RWPE2 (cell line): Measurements from ENCODE around the gene PPHLN1.

ENCODE experiments used
- ATAC-seq: fragments of 200-7000 bp; cut with Tn5 transposase; 3 replicates; pipeline ENCODE4 v1.9.1; 2021; ENCODE audit warnings: low read depth
- DNase-seq: peaks from one replicate; pipeline ENCODE4 v3.0.0-alpha.2; 2020; ENCODE audit warnings: low spot score
- H3K27ac ChIP-seq: fragments of 450-650 bp; 2 replicates; pipeline ENCODE4 v1.5.1; 2017; ENCODE audit warnings: mild to moderate bottlenecking; ENCODE audit not compliant: poor library complexity, severe bottlenecking
- H3K27me3 ChIP-seq: fragments of 250-450 bp; sonication (Bioruptor Pico); 2 replicates; pipeline ENCODE4 v1.5.1; 2021; ENCODE audit warnings: mild to moderate bottlenecking, moderate library complexity; ENCODE audit not compliant: insufficient read depth, poor library complexity, severe bottlenecking
- H3K36me3 ChIP-seq: fragments of 250-450 bp; sonication (Bioruptor Pico); 2 replicates; pipeline ENCODE4 v1.5.1; 2020; ENCODE audit warnings: low read depth, mild to moderate bottlenecking, moderate library complexity
- H3K4me1 ChIP-seq: fragments of 250-450 bp; sonication (Bioruptor Pico); 2 replicates; pipeline ENCODE4 v1.5.1; 2021; ENCODE audit warnings: mild to moderate bottlenecking, moderate library complexity; ENCODE audit not compliant: insufficient read depth, poor library complexity, severe bottlenecking
- H3K4me3 ChIP-seq: fragments of 250-450 bp; sonication (Bioruptor Pico); 2 replicates; pipeline ENCODE4 v1.5.1; 2021; ENCODE audit warnings: mild to moderate bottlenecking, moderate library complexity; ENCODE audit not compliant: severe bottlenecking
- H3K9me3 ChIP-seq: fragments of 250-450 bp; sonication (Bioruptor Pico); 2 replicates; pipeline ENCODE4 v1.5.1; 2021; ENCODE audit warnings: mild to moderate bottlenecking, moderate library complexity; ENCODE audit not compliant: severe bottlenecking
- CTCF ChIP-seq: fragments of 450-650 bp; IDR thresholded peaks from one replicate; pipeline ENCODE4 v1.5.1; 2017; ENCODE audit warnings: mild to moderate bottlenecking, moderate library complexity; ENCODE audit not compliant: poor library complexity, severe bottlenecking

The PPHLN1 gene

GRCh38 chr12:42484996-42485395 is 159.0 kb downstream of the PPHLN1 start:
- Histone ChIP-seq H3K4me1 (peaks cover 9% of the 10 kb centered on the region), H3K9me3 (no peaks in the 10 kb centered on the region), H3K36me3 (no peaks in the 10 kb centered on the region), H3K27ac (no peak overlapping the region), H3K4me3 (no peak overlapping the region), H3K27me3 (no peaks in the 10 kb centered on the region)
- ATAC-seq (no peak), DNase-seq (no peak)
- no peak for TF ChIP-seq CTCF

GRCh38 chr12:42485823-42486222 is 159.9 kb downstream of the PPHLN1 start:
- ATAC-seq = no peak
- Histone ChIP-seq H3K4me1 (peaks cover 9% of the 10 kb centered on the region), H3K36me3 (no peaks in the 10 kb centered on the region), H3K27ac (no peak overlapping the region), H3K9me3 (no peaks in the 10 kb centered on the region), H3K27me3 (no peaks in the 10 kb centered on the region), H3K4me3 (no peak overlapping the region)
- no peak for DNase-seq
- no peak for TF ChIP-seq CTCF

- no peak for TF ChIP-seq CTCF
- Histone ChIP-seq H3K4me3 (no peak overlapping the region), H3K36me3 (no peaks in the 10 kb centered on the region), H3K4me1 (peaks cover 6% of the 10 kb centered on the region), H3K9me3 (no peaks in the 10 kb centered on the region), H3K27ac (no peak overlapping the region), H3K27me3 (no peaks in the 10 kb centered on the region)
- DNase-seq (no peak), ATAC-seq (no peak)
Measured at GRCh38 chr12:42486407-42486806, 160.4 kb downstream of the PPHLN1 start.

- no peak for TF ChIP-seq CTCF
- Histone ChIP-seq H3K27ac (no peak overlapping the region), H3K36me3 (no peaks in the 10 kb centered on the region), H3K4me1 (no peaks in the 10 kb centered on the region), H3K27me3 (no peaks in the 10 kb centered on the region), H3K4me3 (no peak overlapping the region), H3K9me3 (no peaks in the 10 kb centered on the region)
- no peak for DNase-seq
- ATAC-seq = no peak
Measured at GRCh38 chr12:42490261-42490842, 164.4 kb downstream of the PPHLN1 start.
